Brain microvascular endothelial cell (primary cell): ENCODE data around the gene DNMT3A.

Experiments used
- DNase-seq: peaks from one replicate; pipeline ENCODE4 v3.0.0-alpha.2; 2020
- H3K27ac ChIP-seq: fragments of 250-450 bp; sonication (Bioruptor Pico); 2 replicates; pipeline ENCODE4 v1.5.1; 2020; ENCODE audit warnings: mild to moderate bottlenecking, moderate library complexity
- H3K27me3 ChIP-seq: fragments of 250-450 bp; sonication (Bioruptor Pico); replicated peaks from 2 replicates; pipeline ENCODE4 v1.5.1; 2020; ENCODE audit warnings: mild to moderate bottlenecking
- H3K36me3 ChIP-seq: fragments of 250-450 bp; sonication (Bioruptor Pico); replicated peaks from 2 replicates; pipeline ENCODE4 v1.5.1; 2020; ENCODE audit warnings: mild to moderate bottlenecking
- H3K4me3 ChIP-seq: 2 replicates; pipeline ENCODE4 v1.5.1; 2011; ENCODE audit warnings: low read depth, mild to moderate bottlenecking, control low read depth, low read length, moderate library complexity
- CTCF ChIP-seq: IDR thresholded peaks from 2 replicates; pipeline ENCODE4 v1.5.1; 2011; ENCODE audit warnings: low read depth, mild to moderate bottlenecking, moderate library complexity, low read length, control low read depth, inconsistent platforms; ENCODE audit errors: missing control alignments
- in situ Hi-C: cut with HindIII; loops from 2 replicates; pipeline ENCODE4 v1.10.0; 2017; ENCODE audit warnings: low sequenced_read_pairs, low pct_ligation_motif_present

The DNMT3A gene

DNA sequence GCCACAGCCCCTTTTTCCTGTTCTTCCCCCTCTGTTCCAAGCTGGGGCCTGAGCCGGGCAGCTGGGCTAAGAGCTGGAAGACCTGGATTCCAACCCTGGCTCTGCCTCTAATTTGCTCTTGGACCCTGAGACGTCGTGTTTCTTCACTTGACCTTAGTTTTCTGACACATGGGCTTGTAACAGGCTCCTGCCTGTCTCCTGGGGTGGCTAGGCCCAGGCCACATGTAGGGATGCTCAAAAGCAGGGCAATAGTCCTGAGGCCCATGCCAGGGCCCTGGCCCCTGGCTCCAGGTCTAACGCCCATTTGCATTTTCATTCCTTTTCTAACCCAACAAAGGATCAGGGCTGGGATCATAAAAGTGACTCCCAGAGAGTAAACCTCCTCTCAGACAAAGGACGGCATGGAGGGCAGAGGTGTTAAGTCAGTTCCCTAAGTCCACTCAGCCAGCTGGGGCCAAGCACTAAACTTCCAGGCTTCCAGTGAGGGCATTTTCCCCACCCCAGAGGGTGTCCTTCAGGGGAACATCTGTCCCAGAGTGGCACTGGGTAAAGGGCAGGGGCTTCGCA is 16.6 kb upstream of the DNMT3A start:
- in situ Hi-C loops = no loop called here
- H3K27ac ChIP-seq = no peak overlapping the region
- DNase-seq = no peak
- no peaks in the 10 kb centered on the region for H3K27me3 ChIP-seq
- no peaks in the 10 kb centered on the region for H3K36me3 ChIP-seq
- TF ChIP-seq CTCF = no peak
- no peak overlapping the region for H3K4me3 ChIP-seq

GRCh38 chr2:25356088-25356487 is 14.4 kb upstream of the DNMT3A start:
- no peak for DNase-seq
- Histone ChIP-seq H3K27me3 (no peaks in the 10 kb centered on the region), H3K36me3 (no peaks in the 10 kb centered on the region), H3K27ac (no peak overlapping the region), H3K4me3 (no peak overlapping the region)
- in situ Hi-C loops = no loop called here
- TF ChIP-seq CTCF = no peak

- no peak for TF ChIP-seq CTCF
- DNase-seq = no peak
- in situ Hi-C loops = no loop called here
- no peak overlapping the region for H3K4me3 ChIP-seq
- H3K36me3 ChIP-seq = no peaks in the 10 kb centered on the region
- H3K27me3 ChIP-seq = no peaks in the 10 kb centered on the region
- H3K27ac ChIP-seq = no peak overlapping the region
Measured at GRCh38 chr2:25355270-25355669, 13.5 kb upstream of the DNMT3A start.

GRCh38 chr2:25354116-25354515 is 12.4 kb upstream of the DNMT3A start:
- no peaks in the 10 kb centered on the region for H3K36me3 ChIP-seq
- no peak overlapping the region for H3K4me3 ChIP-seq
- TF ChIP-seq CTCF = no peak
- no peaks in the 10 kb centered on the region for H3K27me3 ChIP-seq
- DNase-seq = no peak
- in situ Hi-C loops = no loop called here
- H3K27ac ChIP-seq = no peak overlapping the region

- H3K27me3 ChIP-seq = no peaks in the 10 kb centered on the region
- peak; percentile 19 for DNase-seq
- TF ChIP-seq CTCF = no peak
Measured at GRCh38 chr2:25349397-25349796, 7.7 kb upstream of the DNMT3A start.

DNA sequence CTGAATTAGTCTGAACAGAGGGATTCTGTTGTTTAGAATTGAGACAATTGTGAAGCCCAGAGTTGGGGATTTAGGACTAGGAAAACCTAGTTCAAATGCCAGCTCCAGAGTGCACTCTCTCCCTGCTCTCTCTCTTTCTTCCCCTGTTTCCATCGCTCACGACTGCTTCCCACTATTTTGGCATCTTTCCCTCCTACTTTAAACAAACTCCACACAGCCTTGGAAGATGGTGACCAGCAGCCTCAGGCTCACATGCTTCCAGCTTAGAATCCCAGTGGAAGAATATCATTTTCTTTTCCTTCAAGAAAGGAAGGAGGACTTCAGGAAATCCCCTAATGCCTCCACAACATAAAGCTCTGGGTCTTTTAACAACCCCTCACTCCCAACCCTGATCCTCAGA is 6.1 kb upstream of the DNMT3A start:
- DNase-seq = no peak
- Histone ChIP-seq H3K27me3 (no peaks in the 10 kb centered on the region), H3K27ac (no peak overlapping the region), H3K4me3 (no peak overlapping the region), H3K36me3 (no peaks in the 10 kb centered on the region)
- in situ Hi-C loops = no loop called here
- no peak for TF ChIP-seq CTCF

More at GRCh38 chr2:25349397-25349796, 7.7 kb upstream of the DNMT3A start:
- H3K4me3 ChIP-seq = no peak overlapping the region
- H3K36me3 ChIP-seq = no peaks in the 10 kb centered on the region
- in situ Hi-C loops = no loop called here
- H3K27ac ChIP-seq = no peak overlapping the region
